IMR-90 (cell line): Measurements from ENCODE around the gene ATP6V1G1. TPM values are rescaled to one million over a fixed set of nuclear protein-coding genes. Genes with fewer than 3 reads are reported as not detected.

ENCODE experiments used
- ATAC-seq: fragments of 200-7000 bp; cut with Tn5 transposase; 2 replicates; pipeline ENCODE4 v1.9.1; 2020; ENCODE audit warnings: low read depth, mild to moderate bottlenecking, moderate library complexity
- BruUV-seq: library from RNA; stranded (reverse); fragments of 400-500 nt; replicated peaks from 2 replicates; lab custom pipeline; 2021; lab: Mats Ljungman, UMichigan
- CTCF ChIA-PET: fragments of 300-600 bp; formaldehyde crosslinking; extraction: SDS; loops from one replicate; lab custom pipeline; 2021; ENCODE audit warnings: antibody characterized with exemption; lab: Yijun Ruan, JAX
- POLR2A ChIA-PET: fragments of 300-600 bp; sonication (Branson Sonifier 250); formaldehyde crosslinking; loops from one replicate; lab custom pipeline; 2022; ENCODE audit warnings: antibody characterized with exemption; ENCODE audit not compliant: unreplicated experiment; lab: Charles Lee
- DNase-seq: peaks from one replicate; pipeline ENCODE4 v3.0.0; 2013
- H2AFZ ChIP-seq: replicated peaks from 2 replicates; pipeline ENCODE3; 2013; ENCODE audit warnings: low read length, mild to moderate bottlenecking; ENCODE audit not compliant: poor library complexity
- H2AK5ac ChIP-seq: 2 replicates; pipeline ENCODE4 v1.6.1; 2013; ENCODE audit warnings: low read depth, low read length, inconsistent platforms
- H2AK9ac ChIP-seq: replicated peaks from 2 replicates; pipeline ENCODE3; 2013; ENCODE audit warnings: mild to moderate bottlenecking, low read depth, low read length, moderate library complexity; ENCODE audit not compliant: poor library complexity
- H2BK120ac ChIP-seq: 2 replicates; pipeline ENCODE4 v1.6.1; 2013; ENCODE audit warnings: low read depth, low read length, inconsistent platforms
- H2BK15ac ChIP-seq: 3 replicates; pipeline ENCODE4 v1.6.1; 2013; ENCODE audit warnings: low read depth, low read length, inconsistent platforms
- H2BK20ac ChIP-seq: 2 replicates; pipeline ENCODE4 v1.6.1; 2013; ENCODE audit warnings: low read depth, mild to moderate bottlenecking, inconsistent platforms, low read length, moderate library complexity
- H2BK5ac ChIP-seq: 2 replicates; pipeline ENCODE4 v1.6.1; 2013; ENCODE audit warnings: mild to moderate bottlenecking, low read depth, low read length, inconsistent platforms; ENCODE audit not compliant: poor library complexity, severe bottlenecking
- H3K14ac ChIP-seq: replicated peaks from 2 replicates; pipeline ENCODE4 v1.6.1; 2013; ENCODE audit warnings: low read depth, low read length, inconsistent platforms
- H3K18ac ChIP-seq: 2 replicates; pipeline ENCODE4 v1.6.1; 2013; ENCODE audit warnings: low read depth, low read length, control low read depth
- H3K23ac ChIP-seq: 2 replicates; pipeline ENCODE4 v1.6.1; 2013; ENCODE audit warnings: low read depth, low read length, inconsistent platforms
- H3K27ac ChIP-seq: 2 replicates; pipeline ENCODE4 v1.5.1; 2013; ENCODE audit warnings: mild to moderate bottlenecking, control low read depth, low read length; ENCODE audit not compliant: insufficient read depth
- H3K27me3 ChIP-seq: 2 replicates; pipeline ENCODE4 v1.6.1; 2013; ENCODE audit warnings: low read length; ENCODE audit not compliant: control insufficient read depth, insufficient read depth
- H3K36me3 ChIP-seq: 2 replicates; pipeline ENCODE4 v1.6.1; 2013; ENCODE audit warnings: low read length, mixed read lengths; ENCODE audit not compliant: control insufficient read depth, insufficient read depth
- H3K4ac ChIP-seq: 2 replicates; pipeline ENCODE4 v1.6.1; 2013; ENCODE audit warnings: low read depth, low read length, inconsistent platforms
- H3K4me1 ChIP-seq: 2 replicates; pipeline ENCODE4 v1.6.1; 2013; ENCODE audit warnings: low read length, mixed read lengths; ENCODE audit not compliant: control insufficient read depth, insufficient read depth
- H3K4me2 ChIP-seq: 2 replicates; pipeline ENCODE4 v1.6.1; 2013; ENCODE audit warnings: low read depth, mild to moderate bottlenecking, control low read depth, low read length, moderate library complexity
- H3K4me3 ChIP-seq: 2 replicates; pipeline ENCODE4 v1.5.1; 2013; ENCODE audit warnings: low read depth, mild to moderate bottlenecking, control low read depth, low read length, moderate library complexity; ENCODE audit not compliant: insufficient read depth
- H3K56ac ChIP-seq: 2 replicates; pipeline ENCODE4 v1.6.1; 2013; ENCODE audit warnings: low read length, inconsistent platforms; ENCODE audit not compliant: insufficient read depth; ENCODE audit errors: extremely low read depth
- H3K79me1 ChIP-seq, 2 experiments: 2 replicates each; pipeline ENCODE4 v1.6.1; 2013; ENCODE audit warnings: low read length in 2 of 2, inconsistent platforms in 1 of 2, low read depth in 1 of 2
- H3K9ac ChIP-seq: 2 replicates; pipeline ENCODE4 v1.6.1; 2013; ENCODE audit warnings: low read depth, low read length, control low read depth
- H3K9me1 ChIP-seq: 2 replicates; pipeline ENCODE4 v1.6.1; 2013; ENCODE audit warnings: low read length, inconsistent platforms; ENCODE audit not compliant: insufficient read depth
- H3K9me3 ChIP-seq: 2 replicates; pipeline ENCODE4 v1.6.1; 2013; ENCODE audit warnings: low read length; ENCODE audit not compliant: control insufficient read depth, insufficient read depth
- H4K20me1 ChIP-seq: 2 replicates; pipeline ENCODE4 v1.6.1; 2013; ENCODE audit warnings: low read length, inconsistent platforms; ENCODE audit not compliant: insufficient read depth
- H4K5ac ChIP-seq: 2 replicates; pipeline ENCODE4 v1.6.1; 2013; ENCODE audit warnings: mild to moderate bottlenecking, low read depth, low read length, control low read depth
- H4K8ac ChIP-seq, 2 experiments: 2 replicates each; pipeline ENCODE4 v1.6.1; 2013; ENCODE audit warnings: low read depth in 2 of 2, low read length in 2 of 2, control low read depth in 1 of 2, inconsistent platforms in 1 of 2
- H4K91ac ChIP-seq: 2 replicates; pipeline ENCODE4 v1.6.1; 2013; ENCODE audit warnings: low read depth, low read length, inconsistent platforms; ENCODE audit not compliant: insufficient read depth
- BHLHE40 ChIP-seq: fragments of 150-350 bp; IDR thresholded peaks from 2 replicates; pipeline ENCODE4 v1.6.1; 2016; ENCODE audit warnings: mild to moderate bottlenecking, low read depth, low read length
- CEBPB ChIP-seq: IDR thresholded peaks from 2 replicates; pipeline ENCODE4 v1.6.1; 2012; ENCODE audit warnings: low read depth, low read length, improper control_type of control experiment
- CHD1 ChIP-seq: IDR thresholded peaks from 2 replicates; pipeline ENCODE4 v1.6.1; 2012; ENCODE audit warnings: low read depth, low read length, improper control_type of control experiment
- FOS ChIP-seq: fragments of 150-350 bp; IDR thresholded peaks from 2 replicates; pipeline ENCODE4 v1.6.1; 2016; ENCODE audit warnings: low read depth, low read length
- MAFK ChIP-seq: IDR thresholded peaks from 2 replicates; pipeline ENCODE4 v1.6.1; 2012; ENCODE audit warnings: low read depth, low read length, improper control_type of control experiment
- MAZ ChIP-seq: IDR thresholded peaks from 2 replicates; pipeline ENCODE4 v1.6.1; 2012; ENCODE audit warnings: low read depth, mild to moderate bottlenecking, low read length, improper control_type of control experiment, moderate library complexity, borderline replicate concordance
- MXI1 ChIP-seq: IDR thresholded peaks from 2 replicates; pipeline ENCODE4 v1.6.1; 2012; ENCODE audit warnings: low read depth, mild to moderate bottlenecking, low read length, moderate library complexity, borderline replicate concordance
- NFE2L2 ChIP-seq: fragments of 150-350 bp; IDR thresholded peaks from 2 replicates; pipeline ENCODE4 v1.6.1; 2016; ENCODE audit warnings: low read depth, mild to moderate bottlenecking, low read length
- POLR2A ChIP-seq: IDR thresholded peaks from 2 replicates; pipeline ENCODE4 v1.6.1; 2012; ENCODE audit warnings: mild to moderate bottlenecking, low read depth, low read length
- RAD21 ChIP-seq: IDR thresholded peaks from 2 replicates; pipeline ENCODE4 v1.6.1; 2012; ENCODE audit warnings: low read length, improper control_type of control experiment
- RCOR1 ChIP-seq: IDR thresholded peaks from 2 replicates; pipeline ENCODE4 v1.6.1; 2012; ENCODE audit warnings: mild to moderate bottlenecking, low read length, improper control_type of control experiment; ENCODE audit not compliant: insufficient replicate concordance
- RFX5 ChIP-seq: IDR thresholded peaks from 2 replicates; pipeline ENCODE4 v1.8.0; 2012; ENCODE audit warnings: low read depth, mild to moderate bottlenecking, low read length, moderate library complexity
- SMC3 ChIP-seq: fragments of 150-350 bp; IDR thresholded peaks from 2 replicates; pipeline ENCODE4 v1.6.1; 2016; ENCODE audit warnings: low read depth, mild to moderate bottlenecking, antibody characterized with exemption, low read length, moderate library complexity
- WGBS, 2 experiments: methylation state at CpG; one replicate each; pipeline versions ENCODE4 v1.1.5 to v1.1.7; 2013; ENCODE audit warnings: missing lambda C conversion rate in 2 of 2; ENCODE audit not compliant: insufficient read length in 1 of 2; ENCODE audit errors: extremely low coverage in 2 of 2; 5-methylcytosine and 5-hydroxymethylcytosine counted together
- dilution Hi-C: fragments of 300-500 bp; cut with HindIII; formaldehyde crosslinking; loops from one replicate; pipeline ENCODE4 v1.14.3; 2018; ENCODE audit warnings: low sequenced_read_pairs; ENCODE audit not compliant: unreplicated experiment
- in situ Hi-C: fragments of 300-500 bp; cut with MboI; formaldehyde crosslinking; loops from 3 replicates; pipeline ENCODE4 v1.14.3; 2019; ENCODE audit warnings: low sequenced_read_pairs, inconsistent platforms, mixed read lengths
- intact Hi-C: fragments of 100-400 bp; cut with micrococcal nuclease; formaldehyde crosslinking; loops from 2 replicates; pipeline ENCODE4 v1.10.0; 2022
- polyA plus RNA-seq, 3 experiments: library from polyadenylated mRNA; depleted of rRNA; stranded (reverse); fragments of >200 nt; gene quantifications; 2 replicates each; pipeline ENCODE4 v1.2.3, GENCODE V29; 2012; ENCODE audit warnings: low replicate concordance in 1 of 3
- total RNA-seq: library from RNA; depleted of rRNA; stranded (reverse); fragments of >200 nt; gene quantifications from 2 replicates; pipeline ENCODE4 v1.2.3, GENCODE V29; 2012
- TF ChIP-seq, protein P1 (sequence below): conservative IDR thresholded peaks from 2 replicates; pipeline ENCODE4 v1.5.1; 2012; ENCODE audit warnings: mild to moderate bottlenecking, low read depth, low read length, improper control_type of control experiment
- TF ChIP-seq, protein P2 (sequence below): fragments of 150-350 bp; IDR thresholded peaks from 2 replicates; pipeline ENCODE4 v1.6.1; 2017; ENCODE audit warnings: mild to moderate bottlenecking, antibody characterized with exemption, low read length, low read depth
- TF ChIP-seq, protein P3 (sequence below): fragments of 150-350 bp; IDR thresholded peaks from 2 replicates; pipeline ENCODE4 v1.6.1; 2016; ENCODE audit warnings: low read depth, mild to moderate bottlenecking, low read length, moderate library complexity, borderline replicate concordance

The ATP6V1G1 gene
- total and polyA plus RNA-seq, 2 of the 4 experiments (the other 2 are of a cell fraction): 52.0 to 70.9 TPM

DNA sequence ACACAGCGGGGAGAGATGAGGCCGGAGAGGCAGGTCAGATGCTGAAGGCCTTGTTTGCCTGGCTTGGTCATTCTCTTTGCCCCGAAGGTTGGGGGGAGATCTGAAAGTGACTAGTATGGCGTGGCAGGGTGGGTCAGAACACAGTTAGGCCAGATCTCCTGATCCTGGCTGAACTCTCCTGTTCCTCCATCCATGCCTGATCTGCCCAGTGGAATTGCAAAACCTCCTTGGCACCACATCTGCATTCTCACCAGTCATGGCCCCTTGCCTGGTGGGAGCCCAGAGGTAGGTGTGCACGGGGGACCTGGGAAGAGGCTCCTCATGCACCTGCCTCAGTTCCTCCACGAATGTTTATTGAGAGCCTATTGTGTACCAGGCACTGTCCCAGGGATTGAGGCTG, 46.8 kb downstream of the ATP6V1G1 start:
- peaks cover 29% of the 10 kb centered on the region for H3K36me3 ChIP-seq
- in situ Hi-C loops: no loop called here
- no peak overlapping the region for H4K91ac ChIP-seq
- no peak overlapping the region for H3K4me3 ChIP-seq
- H3K18ac ChIP-seq: no peak overlapping the region
- no peaks in the 10 kb centered on the region for H3K4me1 ChIP-seq
- H3K4me2 ChIP-seq: no peak overlapping the region
- no peak overlapping the region for H4K5ac ChIP-seq
- no peak overlapping the region for H2AK9ac ChIP-seq
- H3K14ac ChIP-seq: no peak overlapping the region
- H4K8ac ChIP-seq: no peak overlapping the region
- ATAC-seq: no peak
- no peak overlapping the region for H2BK20ac ChIP-seq
- dilution Hi-C loops: no loop called here
- no peak for TF ChIP-seq BHLHE40
- TF ChIP-seq, protein P1, sequence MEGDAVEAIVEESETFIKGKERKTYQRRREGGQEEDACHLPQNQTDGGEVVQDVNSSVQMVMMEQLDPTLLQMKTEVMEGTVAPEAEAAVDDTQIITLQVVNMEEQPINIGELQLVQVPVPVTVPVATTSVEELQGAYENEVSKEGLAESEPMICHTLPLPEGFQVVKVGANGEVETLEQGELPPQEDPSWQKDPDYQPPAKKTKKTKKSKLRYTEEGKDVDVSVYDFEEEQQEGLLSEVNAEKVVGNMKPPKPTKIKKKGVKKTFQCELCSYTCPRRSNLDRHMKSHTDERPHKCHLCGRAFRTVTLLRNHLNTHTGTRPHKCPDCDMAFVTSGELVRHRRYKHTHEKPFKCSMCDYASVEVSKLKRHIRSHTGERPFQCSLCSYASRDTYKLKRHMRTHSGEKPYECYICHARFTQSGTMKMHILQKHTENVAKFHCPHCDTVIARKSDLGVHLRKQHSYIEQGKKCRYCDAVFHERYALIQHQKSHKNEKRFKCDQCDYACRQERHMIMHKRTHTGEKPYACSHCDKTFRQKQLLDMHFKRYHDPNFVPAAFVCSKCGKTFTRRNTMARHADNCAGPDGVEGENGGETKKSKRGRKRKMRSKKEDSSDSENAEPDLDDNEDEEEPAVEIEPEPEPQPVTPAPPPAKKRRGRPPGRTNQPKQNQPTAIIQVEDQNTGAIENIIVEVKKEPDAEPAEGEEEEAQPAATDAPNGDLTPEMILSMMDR: no peak
- no peak for TF ChIP-seq CHD1
- TF ChIP-seq CEBPB: no peak
- TF ChIP-seq SMC3: no peak
- TF ChIP-seq MXI1: no peak
- TF ChIP-seq RAD21: no peak
- no peak for TF ChIP-seq FOS
- no peak for TF ChIP-seq MAFK
- TF ChIP-seq, protein P2, sequence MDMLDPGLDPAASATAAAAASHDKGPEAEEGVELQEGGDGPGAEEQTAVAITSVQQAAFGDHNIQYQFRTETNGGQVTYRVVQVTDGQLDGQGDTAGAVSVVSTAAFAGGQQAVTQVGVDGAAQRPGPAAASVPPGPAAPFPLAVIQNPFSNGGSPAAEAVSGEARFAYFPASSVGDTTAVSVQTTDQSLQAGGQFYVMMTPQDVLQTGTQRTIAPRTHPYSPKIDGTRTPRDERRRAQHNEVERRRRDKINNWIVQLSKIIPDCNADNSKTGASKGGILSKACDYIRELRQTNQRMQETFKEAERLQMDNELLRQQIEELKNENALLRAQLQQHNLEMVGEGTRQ: no peak
- TF ChIP-seq RCOR1: no peak
- no peak for TF ChIP-seq RFX5
- no peak for TF ChIP-seq NFE2L2
- TF ChIP-seq, protein P3, sequence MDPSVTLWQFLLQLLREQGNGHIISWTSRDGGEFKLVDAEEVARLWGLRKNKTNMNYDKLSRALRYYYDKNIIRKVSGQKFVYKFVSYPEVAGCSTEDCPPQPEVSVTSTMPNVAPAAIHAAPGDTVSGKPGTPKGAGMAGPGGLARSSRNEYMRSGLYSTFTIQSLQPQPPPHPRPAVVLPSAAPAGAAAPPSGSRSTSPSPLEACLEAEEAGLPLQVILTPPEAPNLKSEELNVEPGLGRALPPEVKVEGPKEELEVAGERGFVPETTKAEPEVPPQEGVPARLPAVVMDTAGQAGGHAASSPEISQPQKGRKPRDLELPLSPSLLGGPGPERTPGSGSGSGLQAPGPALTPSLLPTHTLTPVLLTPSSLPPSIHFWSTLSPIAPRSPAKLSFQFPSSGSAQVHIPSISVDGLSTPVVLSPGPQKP: no peak
- no peak for TF ChIP-seq MAZ
- TF ChIP-seq POLR2A: no peak
- H3K79me1 ChIP-seq: no peaks in the 10 kb centered on the region
- H3K4ac ChIP-seq: no peak overlapping the region
- ChIA-PET POLR2A (no interaction called here), CTCF (no interaction called here)
- no peaks in the 10 kb centered on the region for H3K9me3 ChIP-seq
- no peak overlapping the region for H3K27ac ChIP-seq
- H3K56ac ChIP-seq: no peak overlapping the region
- H3K27me3 ChIP-seq: no peaks in the 10 kb centered on the region
- H2BK15ac ChIP-seq: no peak overlapping the region
- intact Hi-C loops: no loop called here
- no peak overlapping the region for H2BK120ac ChIP-seq
- WGBS, 2 experiments: no CpG with 5 or more reads among the region's 6 CpGs
- peaks cover 2% of the 10 kb centered on the region; the same call in 1 of the 2 replicates for H3K9me1 ChIP-seq
- no peak for DNase-seq
- H3K9ac ChIP-seq: no peak overlapping the region
- no peak overlapping the region for H2AFZ ChIP-seq
- H2AK5ac ChIP-seq: no peak overlapping the region
- H4K20me1 ChIP-seq: no peaks in the 10 kb centered on the region
- BruUV-seq: no TSS peak
- H3K23ac ChIP-seq: no peak overlapping the region
- no peak overlapping the region for H2BK5ac ChIP-seq
